H1 (cell line): ENCODE results near the gene BMERB1. TPM values are rescaled to one million over a fixed set of nuclear protein-coding genes. Genes with fewer than 3 reads are reported as not detected.

Experiments used
- CTCF ChIA-PET: fragments of 300-600 bp; sonication (Branson Sonifier 250); formaldehyde crosslinking; loops from one replicate; lab custom pipeline; 2021; ENCODE audit not compliant: partially characterized antibody; lab: Charles Lee
- POLR2A ChIA-PET: fragments of 300-600 bp; sonication (Branson Sonifier 250); formaldehyde crosslinking; loops from one replicate; lab custom pipeline; 2021; ENCODE audit warnings: inconsistent platforms; ENCODE audit not compliant: partially characterized antibody; lab: Charles Lee
- DNase-seq, 2 experiments: peaks; one replicate each; pipeline versions ENCODE4 v3.0.0 to v3.0.0-alpha.2; 2010 to 2022; ENCODE audit warnings: low spot score in 2 of 2, low read depth in 1 of 2, mixed read lengths in 1 of 2
- FAIRE-seq: peaks from 2 replicates; lab custom pipeline; 2011; peaks lifted over from hg19 to GRCh38; lab: Jason Lieb, UNC
- H2AFZ ChIP-seq: 2 replicates; pipeline ENCODE4 v1.8.1; 2012; ENCODE audit warnings: low read length, inconsistent platforms
- H2AK5ac ChIP-seq: 2 replicates; pipeline ENCODE4 v1.6.1; 2013; ENCODE audit warnings: low read depth, low read length
- H2BK120ac ChIP-seq: replicated peaks from 2 replicates; pipeline ENCODE3; 2013; ENCODE audit warnings: low read depth, low read length, inconsistent platforms
- H2BK12ac ChIP-seq: 2 replicates; pipeline ENCODE4 v1.6.1; 2013; ENCODE audit warnings: low read depth, low read length
- H2BK15ac ChIP-seq: 2 replicates; pipeline ENCODE4 v1.6.1; 2013; ENCODE audit warnings: low read length
- H2BK20ac ChIP-seq: 2 replicates; pipeline ENCODE4 v1.6.1; 2013; ENCODE audit warnings: low read length
- H2BK5ac ChIP-seq: 2 replicates; pipeline ENCODE4 v1.6.1; 2013; ENCODE audit warnings: low read depth, low read length
- H3K14ac ChIP-seq: 2 replicates; pipeline ENCODE4 v1.6.1; 2013; ENCODE audit warnings: inconsistent platforms; ENCODE audit not compliant: insufficient read length
- H3K18ac ChIP-seq: 2 replicates; pipeline ENCODE4 v1.6.1; 2013; ENCODE audit warnings: low read length; ENCODE audit errors: extremely low read depth
- H3K23ac ChIP-seq: 2 replicates; pipeline ENCODE4 v1.6.1; 2013; ENCODE audit warnings: inconsistent platforms; ENCODE audit not compliant: insufficient read length
- H3K23me2 ChIP-seq: 2 replicates; pipeline ENCODE4 v1.6.1; 2013; ENCODE audit warnings: low read depth, low read length
- H3K27ac ChIP-seq: 2 replicates; pipeline ENCODE4 v1.6.1; 2011; ENCODE audit warnings: low read depth, low read length, inconsistent platforms
- H3K27me3 ChIP-seq, 4 experiments: replicated peaks in 1 of 4; 1 replicate in 1 of 4; 2 replicates in 3 of 4; pipeline versions ENCODE4 v1.6.1 to v1.8.1; 2011 to 2013; ENCODE audit warnings: low read length in 3 of 4, mild to moderate bottlenecking in 3 of 4, inconsistent platforms in 2 of 4, mixed read lengths in 2 of 4, moderate library complexity in 1 of 4; ENCODE audit not compliant: control insufficient read depth in 3 of 4, insufficient read depth in 3 of 4; ENCODE audit errors: extremely low read depth in 1 of 4
- H3K36me3 ChIP-seq, 4 experiments: 2 replicates each; pipeline versions ENCODE4 v1.6.1 to v1.8.1; 2011 to 2013; ENCODE audit warnings: mild to moderate bottlenecking in 4 of 4, low read length in 3 of 4, moderate library complexity in 2 of 4, control low read depth in 1 of 4, inconsistent platforms in 1 of 4; ENCODE audit not compliant: insufficient read depth in 4 of 4, control insufficient read depth in 2 of 4
- H3K4ac ChIP-seq: replicated peaks from 2 replicates; pipeline ENCODE3; 2013; ENCODE audit warnings: low read length, low read depth, mixed read lengths, inconsistent platforms; ENCODE audit not compliant: insufficient read length
- H3K4me1 ChIP-seq, 4 experiments: replicated peaks in 1 of 4; 1 replicate in 1 of 4; 2 replicates in 3 of 4; pipeline versions ENCODE4 v1.6.1 to v1.8.1; 2011 to 2013; ENCODE audit warnings: low read length in 3 of 4, inconsistent platforms in 2 of 4, mixed read lengths in 1 of 4; ENCODE audit not compliant: insufficient read depth in 4 of 4, control insufficient read depth in 3 of 4
- H3K4me2 ChIP-seq, 2 experiments: 2 replicates each; pipeline versions ENCODE4 v1.6.1 to v1.8.1; 2011 to 2013; ENCODE audit warnings: low read depth in 2 of 2, low read length in 2 of 2, control low read depth in 1 of 2, inconsistent platforms in 1 of 2, mild to moderate bottlenecking in 1 of 2; ENCODE audit not compliant: insufficient read depth in 1 of 2
- H3K4me3 ChIP-seq, 4 experiments: fragments of 200-600, 300-600 bp in 1 of 4; sonication (generic), shearing (Covaris generic), sonication (Bioruptor Twin) in 1 of 4; 2 replicates each; pipeline versions ENCODE4 v1.5.1 to v1.8.1; 2011 to 2016; ENCODE audit warnings: low read length in 4 of 4, low read depth in 3 of 4, control low read depth in 2 of 4, inconsistent platforms in 2 of 4, mild to moderate bottlenecking in 2 of 4, mixed read lengths in 1 of 4, moderate library complexity in 1 of 4; ENCODE audit not compliant: insufficient read depth in 2 of 4; ENCODE audit errors: extremely low read depth in 1 of 4
- H3K56ac ChIP-seq: replicated peaks from 2 replicates; pipeline ENCODE3; 2013; ENCODE audit warnings: low read depth, mild to moderate bottlenecking, mixed read lengths, low read length, inconsistent platforms; ENCODE audit not compliant: insufficient read length
- H3K79me1 ChIP-seq: 2 replicates; pipeline ENCODE4 v1.6.1; 2013; ENCODE audit warnings: low read depth, low read length, control low read depth
- H3K79me2 ChIP-seq, 2 experiments: 2 replicates each; pipeline versions ENCODE4 v1.6.1 to v1.8.1; 2012 to 2013; ENCODE audit warnings: low read length in 2 of 2, mild to moderate bottlenecking in 2 of 2, inconsistent platforms in 1 of 2; ENCODE audit not compliant: insufficient read depth in 2 of 2, control insufficient read depth in 1 of 2
- H3K9ac ChIP-seq, 4 experiments: replicated peaks in 1 of 4; 1 replicate in 1 of 4; 2 replicates in 3 of 4; pipeline versions ENCODE4 v1.6.1 to v1.8.1; 2011 to 2013; ENCODE audit warnings: low read depth in 3 of 4, low read length in 3 of 4, control low read depth in 2 of 4, mild to moderate bottlenecking in 2 of 4, moderate library complexity in 2 of 4, inconsistent platforms in 1 of 4; ENCODE audit errors: extremely low read depth in 1 of 4
- H3K9me3 ChIP-seq, 2 experiments: 2 replicates each; pipeline versions ENCODE4 v1.6.1 to v1.8.1; 2012 to 2013; ENCODE audit warnings: mild to moderate bottlenecking in 2 of 2, moderate library complexity in 2 of 2, control low read depth in 1 of 2, inconsistent platforms in 1 of 2, low read depth in 1 of 2, low read length in 1 of 2, mixed read lengths in 1 of 2; ENCODE audit not compliant: insufficient read depth in 2 of 2
- H4K20me1 ChIP-seq, 2 experiments: replicated peaks in 1 of 2; 2 replicates each; pipeline versions ENCODE3 to v1.8.1; 2011 to 2013; ENCODE audit warnings: inconsistent platforms in 2 of 2, low read length in 2 of 2, mild to moderate bottlenecking in 1 of 2; ENCODE audit not compliant: insufficient read depth in 2 of 2, control insufficient read depth in 1 of 2
- H4K5ac ChIP-seq: 2 replicates; pipeline ENCODE4 v1.6.1; 2013; ENCODE audit warnings: low read length, low read depth, mixed read lengths, inconsistent platforms; ENCODE audit not compliant: insufficient read length
- H4K8ac ChIP-seq: 2 replicates; pipeline ENCODE4 v1.8.0; 2013; ENCODE audit warnings: mild to moderate bottlenecking, moderate library complexity, low read length, inconsistent platforms; ENCODE audit not compliant: insufficient read depth; ENCODE audit errors: extremely low read depth
- H4K91ac ChIP-seq: replicated peaks from 2 replicates; pipeline ENCODE3; 2013; ENCODE audit warnings: low read length, mixed read lengths, inconsistent platforms; ENCODE audit not compliant: insufficient read length
- ZNF274 ChIP-seq: IDR thresholded peaks from 2 replicates; pipeline ENCODE4 v1.7.0; 2012; ENCODE audit warnings: low read length, borderline replicate concordance; ENCODE audit errors: extremely low read depth
- WGBS, 2 experiments: shearing (Covaris generic) in 1 of 2; methylation state at CpG; one replicate each; pipeline versions ENCODE4 v1.1.6 to v1.1.7; 2013 to 2015; ENCODE audit warnings: low lambda C conversion rate in 2 of 2, mixed read lengths in 2 of 2, inconsistent platforms in 1 of 2, low coverage in 1 of 2, missing lambda C conversion rate in 1 of 2; ENCODE audit not compliant: insufficient replicate concordance in 2 of 2, insufficient coverage in 1 of 2, insufficient read length in 1 of 2; ENCODE audit errors: extremely low coverage in 1 of 2, missing lambda C conversion rate in 1 of 2; 5-methylcytosine and 5-hydroxymethylcytosine counted together
- polyA plus RNA-seq, 7 experiments: library from polyadenylated mRNA; depleted of rRNA in 3 of 7; stranded (reverse) in 5 of 7; unstranded in 2 of 7; fragments of >200 nt in 5 of 7; fragments of 200-250 nt in 2 of 7; gene quantifications; 1 replicate in 5 of 7; 2 replicates in 1 of 7; 4 replicates in 1 of 7; pipeline versions ENCODE4 v1.2.1 to v1.2.3, GENCODE V29; 2011 to 2013; ENCODE audit warnings: missing spikeins in 2 of 7, mixed read lengths in 2 of 7
- total RNA-seq: library from RNA; stranded (reverse); fragmentation: NEBNext Ultra II Directional; extraction: Animal tissue kit (Norgen Biotek cat#: 25700); gene quantifications from 2 replicates; pipeline ENCODE4 v1.2.1, GENCODE V29; 2021

Gene BMERB1
- total and polyA plus RNA-seq, 2 of the 8 experiments (the other 6 are each of a cell fraction or from before 2014, with no cell fraction given) = 23.5 to 27.1 TPM

DNA sequence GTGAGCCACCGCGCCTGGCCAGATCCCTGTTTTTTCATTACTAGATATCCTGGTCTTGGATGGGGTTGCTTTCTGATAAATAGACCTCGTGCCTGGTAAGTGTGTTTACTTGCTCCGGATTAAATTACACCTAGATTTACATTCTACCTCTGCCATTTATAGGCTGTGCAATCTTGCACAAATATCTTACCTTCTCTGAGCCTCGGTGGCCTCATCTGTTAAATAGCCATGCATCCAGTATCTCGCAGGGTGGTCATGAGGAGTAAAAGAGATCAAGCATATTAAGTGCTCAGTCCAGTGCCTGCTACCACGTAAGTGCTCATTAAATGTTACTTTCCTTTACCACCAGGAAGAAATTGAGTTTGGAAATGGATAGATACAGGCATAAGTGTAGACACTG is 98.4 kb downstream of the BMERB1 start:
- Histone ChIP-seq H2AFZ (no peak overlapping the region), H4K91ac (no peak overlapping the region), H4K20me1 (peaks cover 0 to 2% of the 10 kb centered on the region in 2 experiments), H4K5ac (no peak overlapping the region), H3K23ac (no peak overlapping the region), H2BK20ac (no peak overlapping the region), H3K14ac (no peak overlapping the region), H3K18ac (no peak overlapping the region), H3K79me1 (no peaks in the 10 kb centered on the region), H3K9ac (no peak overlapping the region), H2AK5ac (no peak overlapping the region), H2BK12ac (no peak overlapping the region), H4K8ac (no peak overlapping the region), H3K9me3 (no peaks in the 10 kb centered on the region), H3K79me2 (no peaks in the 10 kb centered on the region), H3K4me2 (no peak overlapping the region), H3K27me3 (no peaks in the 10 kb centered on the region), H3K56ac (no peak overlapping the region), H2BK120ac (no peak overlapping the region), H3K27ac (no peak overlapping the region), H3K4ac (no peak overlapping the region), H3K23me2 (no peaks in the 10 kb centered on the region), H3K4me1 (no peaks in the 10 kb centered on the region), H2BK15ac (no peak overlapping the region), H3K36me3 (no peaks in the 10 kb centered on the region), H2BK5ac (no peak overlapping the region), H3K4me3 (no peak overlapping the region)
- FAIRE-seq (no peak), DNase-seq (no peak)
- WGBS, 2 experiments = 86% methylated on average over 7 of the region's 7 CpGs; no CpG with 5 or more reads in 1 of the 2 experiments
- no peak for TF ChIP-seq ZNF274
- POLR2A ChIA-PET = no interaction called here
- CTCF ChIA-PET = no interaction called here
